GM23248 (cell line): ENCODE measurements around the gene STK26.

Experiments
- EZH2 ChIP-seq: fragments of 200-600 bp; sonication (generic); IDR thresholded peaks from 2 replicates; pipeline ENCODE4 v1.6.1; 2018; ENCODE audit warnings: antibody characterized with exemption, mild to moderate bottlenecking; ENCODE audit not compliant: insufficient read depth, poor library complexity, severe bottlenecking
- EZH2phosphoT487 ChIP-seq: fragments of 200-600 bp; sonication (generic); IDR thresholded peaks from 2 replicates; pipeline ENCODE4 v1.6.1; 2018; ENCODE audit warnings: antibody characterized with exemption, moderate library complexity, mild to moderate bottlenecking, low read depth; ENCODE audit not compliant: insufficient read depth

GRCh38 chrX:132107291-132107690, 84.2 kb downstream of the STK26 start:
- TF ChIP-seq EZH2 (no peak), EZH2phosphoT487 (no peak)
